Daoy (cell line): ENCODE results near the gene STC2. TPM values are rescaled to one million over a fixed set of nuclear protein-coding genes. Genes with fewer than 3 reads are reported as not detected.

Experiments
- DNase-seq: peaks from one replicate; pipeline ENCODE4 v3.0.0-alpha.2; 2015; ENCODE audit warnings: low read depth
- total RNA-seq: library from RNA; depleted of rRNA; stranded (reverse); fragments of >200 nt; shearing (Covaris generic); gene quantifications from 2 replicates; pipeline ENCODE4 v1.2.3, GENCODE V29; 2014; rRNA removed

Gene STC2
- total RNA-seq, 1 experiment from 2014 or later, result 149 TPM

- DNase-seq, result no peak
These were observed 59.3 kb downstream of the STC2 start for GRCh38 chr5:173268750-173269432.

- DNase-seq, result no peak
These were observed 62.8 kb downstream of the STC2 start for GRCh38 chr5:173265433-173265832.

Other genes starting within 250 kb of the STC2 start
- 35.5 and 46.8 TPM in 2 replicates for gene BNIP1, start 183.9 kb downstream of the STC2 start, total RNA-seq
- 20.6 and 26.3 TPM in 2 replicates for gene NKX2-5, start 93.2 kb downstream of the STC2 start, total RNA-seq